A673 (cell line): ENCODE data around the gene MRGPRE.

Experiments
- EZH2 ChIP-seq: fragments of 200-600 bp; sonication (generic); IDR thresholded peaks from 2 replicates; pipeline ENCODE4 v1.6.1; 2017; ENCODE audit warnings: borderline replicate concordance, low read depth, mild to moderate bottlenecking, mixed read lengths, antibody characterized with exemption, low read length; ENCODE audit not compliant: poor library complexity, severe bottlenecking
- TF ChIP-seq, protein P1 (sequence below): fragments of 300-800, 200-600 bp; sonication (generic); conservative IDR thresholded peaks from 2 replicates; pipeline ENCODE4 v1.5.1; 2017; ENCODE audit warnings: low read depth, mild to moderate bottlenecking, antibody characterized with exemption, low read length, moderate library complexity, mixed read lengths

DNA sequence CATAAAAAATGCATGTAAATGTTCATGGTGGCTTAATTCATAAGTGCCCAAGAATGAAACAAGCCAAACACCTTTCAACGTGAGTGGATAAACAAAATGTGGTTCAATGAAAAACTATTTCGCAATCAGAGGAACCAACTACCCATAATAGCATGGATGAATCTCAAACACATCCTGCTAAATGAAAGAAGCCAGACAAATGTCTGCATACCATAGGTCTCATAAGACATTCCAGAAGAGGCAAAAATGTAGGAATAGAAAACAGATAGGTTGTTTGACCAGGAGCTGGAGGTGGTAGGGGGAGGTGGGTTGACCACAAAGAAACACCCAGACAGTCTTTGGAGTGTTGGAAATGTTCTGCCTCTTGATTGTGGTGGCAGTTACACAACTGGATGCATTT is 53.9 kb downstream of the MRGPRE start:
- TF ChIP-seq, protein P1, sequence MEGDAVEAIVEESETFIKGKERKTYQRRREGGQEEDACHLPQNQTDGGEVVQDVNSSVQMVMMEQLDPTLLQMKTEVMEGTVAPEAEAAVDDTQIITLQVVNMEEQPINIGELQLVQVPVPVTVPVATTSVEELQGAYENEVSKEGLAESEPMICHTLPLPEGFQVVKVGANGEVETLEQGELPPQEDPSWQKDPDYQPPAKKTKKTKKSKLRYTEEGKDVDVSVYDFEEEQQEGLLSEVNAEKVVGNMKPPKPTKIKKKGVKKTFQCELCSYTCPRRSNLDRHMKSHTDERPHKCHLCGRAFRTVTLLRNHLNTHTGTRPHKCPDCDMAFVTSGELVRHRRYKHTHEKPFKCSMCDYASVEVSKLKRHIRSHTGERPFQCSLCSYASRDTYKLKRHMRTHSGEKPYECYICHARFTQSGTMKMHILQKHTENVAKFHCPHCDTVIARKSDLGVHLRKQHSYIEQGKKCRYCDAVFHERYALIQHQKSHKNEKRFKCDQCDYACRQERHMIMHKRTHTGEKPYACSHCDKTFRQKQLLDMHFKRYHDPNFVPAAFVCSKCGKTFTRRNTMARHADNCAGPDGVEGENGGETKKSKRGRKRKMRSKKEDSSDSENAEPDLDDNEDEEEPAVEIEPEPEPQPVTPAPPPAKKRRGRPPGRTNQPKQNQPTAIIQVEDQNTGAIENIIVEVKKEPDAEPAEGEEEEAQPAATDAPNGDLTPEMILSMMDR = no peak
- no peak for TF ChIP-seq EZH2
